Tibial nerve (tissue), 4 donors: Measurements from ENCODE around the gene TNN.

Source experiments
- CTCF ChIP-seq, 5 experiments: fragments of 200-600 bp in 3 of 5; fragments of 450-650 bp in 2 of 5; sonication (generic) in 3 of 5; IDR thresholded peaks; one replicate each; pipeline ENCODE4 v1.5.1; 2016 to 2019; ENCODE audit warnings: antibody characterized with exemption in 5 of 5, mild to moderate bottlenecking in 3 of 5, moderate library complexity in 2 of 5
- EP300 ChIP-seq, 2 donors: sonication (generic); formaldehyde crosslinking; IDR thresholded peaks; one replicate each; pipeline ENCODE4 v1.6.1; 2017; ENCODE audit warnings: antibody characterized with exemption in 2 of 2, mild to moderate bottlenecking in 1 of 2
- POLR2A ChIP-seq, 2 donors: fragments of 450-650 bp; IDR thresholded peaks; one replicate each; pipeline ENCODE4 v1.6.1; 2017; ENCODE audit warnings: antibody characterized with exemption in 2 of 2, mild to moderate bottlenecking in 2 of 2, moderate library complexity in 2 of 2

GRCh38 chr1:175040324-175040879 is 27.2 kb upstream of the TNN start:
- TF ChIP-seq CTCF (IDR thresholded peaks at IDR 0.05), result no peak
- no peak for TF ChIP-seq POLR2A (IDR thresholded peaks at IDR 0.05)
- no peak for TF ChIP-seq EP300 (IDR thresholded peaks at IDR 0.05)
